HCT116 (cell line): ENCODE data around the gene CXCR4. TPM values are rescaled to one million over a fixed set of nuclear protein-coding genes. Genes with fewer than 3 reads are reported as not detected.
A peak's percentile ranks its signal among the peaks of the same experiment; 100 is the strongest.

Experiments
- ATAC-seq: fragments of 200-7000 bp; cut with Tn5 transposase; 2 replicates; pipeline ENCODE4 v1.9.1; 2020; ENCODE audit warnings: mild to moderate bottlenecking, moderate library complexity
- Bru-seq: library from RNA; stranded (reverse); fragments of 400-500 nt; gene quantifications from one replicate; lab custom pipeline; 2021; lab: Mats Ljungman, UMichigan
- BruChase-seq, 2 experiments: library from RNA; stranded (reverse); fragments of 400-500 nt; gene quantifications; one replicate each; lab custom pipeline; 2021; lab: Mats Ljungman, UMichigan
- BruUV-seq: library from RNA; stranded (reverse); fragments of 400-500 nt; replicated peaks from 2 replicates; lab custom pipeline; 2021; lab: Mats Ljungman, UMichigan
- CTCF ChIA-PET: fragments of 300-600 bp; sonication (Branson Sonifier 250); formaldehyde crosslinking; loops from one replicate; lab custom pipeline; 2021; ENCODE audit warnings: antibody characterized with exemption; lab: Charles Lee
- POLR2A ChIA-PET: fragments of 300-600, 350-600 bp; sonication (Branson Sonifier 250); formaldehyde crosslinking; loops from one replicate; lab custom pipeline; 2021; ENCODE audit warnings: antibody characterized with exemption; lab: Charles Lee
- RAD21 ChIA-PET, 2 experiments: fragments of 300-600 bp; sonication (Branson Sonifier 250); formaldehyde crosslinking; loops; one replicate each; lab custom pipeline; 2023; ENCODE audit warnings: low total read pairs in 2 of 2; ENCODE audit not compliant: uncharacterized antibody in 2 of 2, unreplicated experiment in 2 of 2, low non-redundant PET in 1 of 2; lab: Charles Lee
- DNase-seq: peaks from one replicate; pipeline ENCODE4 v3.0.0-alpha.2; 2010; ENCODE audit warnings: low read depth, low spot score
- H2AFZ ChIP-seq: fragments of 200-600 bp; shearing (Covaris generic), sonication (generic); 2 replicates; pipeline ENCODE4 v1.6.1; 2017; ENCODE audit warnings: low read depth, mixed run types, mixed read lengths, antibody characterized with exemption, low read length; ENCODE audit not compliant: poor library complexity, severe bottlenecking
- H3K27ac ChIP-seq: 2 replicates; pipeline ENCODE4 v1.5.1; 2012; ENCODE audit warnings: low read depth, low read length
- H3K27me3 ChIP-seq: fragments of 200-600 bp; sonication (generic); 2 replicates; pipeline ENCODE4 v1.6.1; 2016; ENCODE audit warnings: mixed run types, low read length, mixed read lengths; ENCODE audit not compliant: insufficient read depth
- H3K36me3 ChIP-seq, 2 experiments: fragments of 200-500 bp in 1 of 2; fragments of 200-600 bp in 1 of 2; sonication (Bioruptor generic) in 1 of 2; sonication (generic) in 1 of 2; 2 replicates each; pipeline versions ENCODE4 v1.5.1 to v1.6.1; 2014 to 2016; ENCODE audit warnings: low read length in 2 of 2, inconsistent platforms in 1 of 2, mixed read lengths in 1 of 2, mixed run types in 1 of 2; ENCODE audit not compliant: insufficient read depth in 2 of 2, control insufficient read depth in 1 of 2
- H3K4me1 ChIP-seq, 2 experiments: fragments of 200-600 bp in 1 of 2; sonication (generic) in 1 of 2; 2 replicates each; pipeline versions ENCODE4 v1.5.1 to v1.6.1; 2012 to 2017; ENCODE audit warnings: low read length in 2 of 2, inconsistent platforms in 1 of 2, mild to moderate bottlenecking in 1 of 2, mixed read lengths in 1 of 2, mixed run types in 1 of 2, moderate library complexity in 1 of 2; ENCODE audit not compliant: insufficient read depth in 2 of 2, control insufficient read depth in 1 of 2
- H3K4me2 ChIP-seq: fragments of 200-600 bp; sonication (generic); 2 replicates; pipeline ENCODE4 v1.6.1; 2017; ENCODE audit warnings: mixed run types, low read length, mixed read lengths
- H3K4me3 ChIP-seq, 2 experiments: fragments of 200-600 bp in 1 of 2; sonication (generic) in 1 of 2; replicated peaks in 1 of 2; 2 replicates each; pipeline ENCODE4 v1.5.1; 2011 to 2016; ENCODE audit warnings: low read length in 2 of 2, control low read depth in 1 of 2, low read depth in 1 of 2, mild to moderate bottlenecking in 1 of 2, mixed read lengths in 1 of 2, mixed run types in 1 of 2
- H3K79me2 ChIP-seq: fragments of 200-600 bp; sonication (generic); 2 replicates; pipeline ENCODE4 v1.6.1; 2017; ENCODE audit warnings: mild to moderate bottlenecking, mixed run types, low read length, moderate library complexity, mixed read lengths; ENCODE audit not compliant: insufficient read depth
- H3K9ac ChIP-seq: fragments of 200-600 bp; sonication (generic); 2 replicates; pipeline ENCODE4 v1.6.1; 2016; ENCODE audit warnings: low read length, mixed read lengths
- H3K9me2 ChIP-seq: fragments of 200-600 bp; sonication (generic), shearing (Covaris generic); 2 replicates; pipeline ENCODE4 v1.6.1; 2017; ENCODE audit warnings: mixed run types, mild to moderate bottlenecking, moderate library complexity; ENCODE audit not compliant: insufficient read depth
- H3K9me3 ChIP-seq, 2 experiments: fragments of 200-500 bp in 1 of 2; fragments of 200-600 bp in 1 of 2; sonication (Bioruptor generic) in 1 of 2; sonication (generic) in 1 of 2; 2 replicates each; pipeline ENCODE4 v1.6.1; 2014 to 2017; ENCODE audit warnings: low read length in 2 of 2, mixed read lengths in 2 of 2, inconsistent platforms in 1 of 2, low read depth in 1 of 2, mild to moderate bottlenecking in 1 of 2, mixed run types in 1 of 2, moderate library complexity in 1 of 2; ENCODE audit not compliant: control insufficient read depth in 1 of 2, insufficient read depth in 1 of 2
- H4K20me1 ChIP-seq: fragments of 200-600 bp; sonication (generic), shearing (Covaris generic); 2 replicates; pipeline ENCODE4 v1.6.1; 2017; ENCODE audit warnings: mixed run types, mild to moderate bottlenecking, moderate library complexity; ENCODE audit not compliant: insufficient read depth
- CEBPB ChIP-seq: IDR thresholded peaks from 2 replicates; pipeline ENCODE4 v1.6.1; 2012; ENCODE audit warnings: low read depth
- POLR2AphosphoS5 ChIP-seq: IDR thresholded peaks from 2 replicates; pipeline ENCODE4 v1.6.1; 2011; ENCODE audit warnings: mild to moderate bottlenecking, low read depth, low read length, moderate library complexity
- REST ChIP-seq: IDR thresholded peaks from 2 replicates; pipeline ENCODE4 v1.6.1; 2012; ENCODE audit warnings: low read depth
- intact Hi-C: fragments of 100-400 bp; cut with micrococcal nuclease; formaldehyde crosslinking; loops from 2 replicates; pipeline ENCODE4 v1.10.0; 2022
- long read RNA-seq: library from polyadenylated mRNA; unstranded; transcript quantifications from one replicate; pipeline ENCODE4 v2.0.0, GENCODE V29; 2021; ENCODE audit not compliant: unreplicated experiment
- polyA plus RNA-seq: library from polyadenylated mRNA; unstranded; fragments of >200 nt; gene quantifications from 2 replicates; pipeline ENCODE4 v1.2.1, GENCODE V29; 2012; ENCODE audit warnings: missing spikeins
- total RNA-seq: library from RNA; stranded (reverse); gene quantifications from one replicate; pipeline ENCODE4 v1.2.1, GENCODE V29; 2021; ENCODE audit not compliant: unreplicated experiment

The CXCR4 gene
- 1.3 TPM for total RNA-seq
- 0.91 and 2.8 TPM in 2 replicates for polyA plus RNA-seq
- Bru-seq, nascent RNA: not detected
- not detected for BruChase-seq, experiment 1, labeled RNA remaining after a 6-hour chase
- percentile 12 among the genes with signal in this experiment for BruChase-seq, experiment 2, labeled RNA remaining after a 2-hour chase
- long read RNA-seq, partial matches to known transcripts: 0 of 1 reads
- long read RNA-seq, other reads (novel, unspliced or antisense): 0 of 1 reads

GRCh38 chr2:136117909-136118818 is at the start of gene CXCR4:
Gene CXCR4 (minus strand): TSS chr2:136118149. CDS start chr2:136118060, 89 bp downstream.
- Histone ChIP-seq H4K20me1 (no peaks in the 10 kb centered on the region), H3K9me2 (no peaks in the 10 kb centered on the region), H2AFZ (peak within 1 kb of the TSS; percentile 64), H3K27ac (no peak within 1 kb of the TSS), H3K79me2 (no peaks in the 10 kb centered on the region), H3K9ac (no peak within 1 kb of the TSS), H3K4me2 (peak within 1 kb of the TSS; percentile 90), H3K9me3 (no peaks in the 10 kb centered on the region), H3K27me3 (peaks cover 63% of the 10 kb centered on the region), H3K36me3 (no peaks in the 10 kb centered on the region), H3K4me1 (peaks cover 11 to 28% of the 10 kb centered on the region in 2 experiments; a peak in 3 of 4 replicates), H3K4me3 (peak within 1 kb of the TSS; percentile 44 to 59)
- peak; percentile 34 for DNase-seq
- ChIA-PET RAD21 (no interaction called here), POLR2A (no interaction called here), CTCF (no interaction called here)
- intact Hi-C loops: loop anchor here (10.0 kb wide), 1 partner anchor 203 kb away; no protein-coding TSS in a partner anchor
- no peak for TF ChIP-seq REST
- TF ChIP-seq POLR2AphosphoS5: 0 out of 2 replicates have a peak, but pooled peaks have one; percentile 26
- no peak for TF ChIP-seq CEBPB
- peak; percentile 67 for ATAC-seq
- BruUV-seq: no TSS peak
